GM12874 (cell line): Measurements from ENCODE around the gene SPG7.

Experiments used
- CTCF ChIP-seq: IDR thresholded peaks from 2 replicates; pipeline ENCODE4 v1.5.1; 2011; ENCODE audit warnings: low read depth, mild to moderate bottlenecking, control low read depth, low read length, moderate library complexity; ENCODE audit not compliant: insufficient read depth

Gene SPG7

DNA sequence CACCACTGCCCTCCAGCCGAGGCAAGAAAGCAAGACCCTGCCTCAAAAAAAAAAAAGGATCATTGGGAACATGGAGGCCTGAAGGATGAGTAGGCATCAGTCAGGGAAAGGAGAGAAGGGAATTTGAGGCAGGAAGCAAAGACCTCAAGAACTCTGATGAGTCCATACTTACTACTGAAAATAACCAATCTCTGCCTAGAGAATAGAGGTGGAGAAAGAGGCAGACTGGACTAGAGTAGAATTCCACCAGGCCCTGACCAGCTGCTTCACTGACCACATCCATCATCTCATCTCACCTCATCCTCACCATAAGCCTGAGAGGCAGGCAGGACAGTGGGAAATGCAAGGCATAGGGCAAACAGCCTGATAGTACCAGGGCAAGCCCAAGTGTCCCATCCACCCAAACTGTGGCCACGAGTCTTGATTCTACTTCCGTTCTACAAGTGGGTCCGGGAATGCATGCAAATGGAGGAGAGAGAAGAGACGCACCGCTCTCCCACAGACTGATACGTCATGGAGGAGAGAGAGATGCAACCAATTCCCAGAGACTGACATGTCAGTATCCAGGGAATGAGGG, 35.0 kb upstream of the SPG7 start:
- TF ChIP-seq CTCF, result no peak

DNA sequence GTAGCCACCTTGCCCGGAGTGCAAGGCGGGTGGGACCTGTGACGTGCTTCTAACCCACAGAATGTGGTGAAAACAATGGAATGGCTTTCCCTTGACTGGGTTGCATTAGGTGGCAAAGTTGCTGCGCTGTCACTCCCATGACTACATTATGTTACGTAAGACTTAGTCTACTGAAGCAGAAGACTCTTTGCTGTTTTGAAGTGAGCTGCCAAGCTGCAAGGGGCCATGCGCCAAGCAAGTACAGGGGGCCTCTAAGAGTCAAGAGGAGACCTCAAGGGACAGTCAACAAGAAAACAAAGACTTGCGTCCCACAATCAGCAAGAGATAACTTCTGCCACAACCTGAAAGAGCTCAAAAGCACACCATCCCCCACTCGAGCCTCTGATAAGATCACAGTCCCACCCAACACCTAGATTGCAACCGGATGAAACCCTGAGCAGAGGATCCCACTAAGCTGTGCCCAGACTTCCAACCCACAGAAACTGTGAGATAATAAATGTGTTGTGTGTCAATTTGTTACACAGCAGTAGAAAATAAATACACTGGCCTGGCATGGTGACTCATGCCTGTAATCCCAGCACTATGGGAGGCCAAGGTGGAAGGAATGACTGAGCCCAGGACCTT, 34.3 kb upstream of the SPG7 start:
- TF ChIP-seq CTCF, result no peak

DNA sequence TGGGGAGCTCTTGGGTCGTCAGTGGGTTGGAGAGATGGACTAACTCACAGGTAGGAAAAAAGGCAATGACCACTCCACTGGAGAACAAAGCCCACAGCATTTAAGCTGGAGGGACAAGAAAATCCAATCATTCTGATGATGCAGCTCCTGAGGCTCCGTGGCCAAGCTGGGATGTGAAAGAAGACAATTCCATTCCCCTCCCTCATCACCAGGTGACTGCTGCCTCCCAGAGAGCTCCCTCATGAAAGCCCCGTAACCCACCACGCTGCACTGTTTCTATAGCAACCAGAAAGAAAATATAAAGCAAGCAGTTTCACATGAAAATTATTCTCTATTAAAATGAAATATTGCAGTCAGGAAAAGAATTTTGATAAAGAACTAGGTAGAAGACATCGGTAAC, 33.1 kb upstream of the SPG7 start:
- no peak for TF ChIP-seq CTCF

DNA sequence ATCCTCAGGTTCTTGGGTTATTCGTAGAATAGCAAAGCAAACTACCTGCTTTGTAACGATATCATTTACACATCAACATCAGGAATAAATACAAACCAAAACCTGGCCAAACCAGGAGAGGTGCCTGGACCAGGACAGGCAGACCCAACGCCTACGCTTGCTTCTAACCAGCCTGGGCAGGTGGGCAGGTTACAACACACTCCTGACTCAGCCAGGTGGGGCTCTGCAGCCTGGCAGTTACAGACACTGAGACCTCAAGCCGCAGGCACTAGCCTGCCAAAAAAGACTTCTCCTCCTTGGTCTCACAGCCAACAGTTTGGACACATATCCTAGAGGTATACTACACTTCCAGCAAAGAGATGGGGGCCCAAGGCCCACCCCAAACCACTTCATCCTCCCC, 31.8 kb upstream of the SPG7 start:
- TF ChIP-seq CTCF, result no peak

DNA sequence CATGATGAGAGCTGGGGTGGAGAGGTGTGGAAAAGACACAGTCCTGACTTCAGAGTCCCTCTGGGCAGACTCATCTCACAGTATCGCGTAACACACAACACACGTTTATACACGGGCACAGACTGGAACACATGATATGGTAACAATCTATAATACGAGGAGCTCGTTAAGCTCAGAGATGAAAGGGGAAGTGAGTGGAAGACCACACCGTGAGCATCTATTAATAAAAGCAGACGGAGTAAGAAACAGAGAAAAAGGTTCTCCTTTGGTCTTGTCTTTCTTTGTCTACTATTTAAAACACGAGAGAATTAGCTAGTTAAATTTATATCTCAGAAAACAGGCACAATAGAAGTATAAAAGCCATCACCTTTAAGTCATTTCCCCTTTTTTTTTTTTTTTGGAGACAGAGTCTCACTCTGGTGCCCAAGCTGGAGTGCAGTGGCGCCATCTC, 31.4 kb upstream of the SPG7 start:
- TF ChIP-seq CTCF, result no peak

DNA sequence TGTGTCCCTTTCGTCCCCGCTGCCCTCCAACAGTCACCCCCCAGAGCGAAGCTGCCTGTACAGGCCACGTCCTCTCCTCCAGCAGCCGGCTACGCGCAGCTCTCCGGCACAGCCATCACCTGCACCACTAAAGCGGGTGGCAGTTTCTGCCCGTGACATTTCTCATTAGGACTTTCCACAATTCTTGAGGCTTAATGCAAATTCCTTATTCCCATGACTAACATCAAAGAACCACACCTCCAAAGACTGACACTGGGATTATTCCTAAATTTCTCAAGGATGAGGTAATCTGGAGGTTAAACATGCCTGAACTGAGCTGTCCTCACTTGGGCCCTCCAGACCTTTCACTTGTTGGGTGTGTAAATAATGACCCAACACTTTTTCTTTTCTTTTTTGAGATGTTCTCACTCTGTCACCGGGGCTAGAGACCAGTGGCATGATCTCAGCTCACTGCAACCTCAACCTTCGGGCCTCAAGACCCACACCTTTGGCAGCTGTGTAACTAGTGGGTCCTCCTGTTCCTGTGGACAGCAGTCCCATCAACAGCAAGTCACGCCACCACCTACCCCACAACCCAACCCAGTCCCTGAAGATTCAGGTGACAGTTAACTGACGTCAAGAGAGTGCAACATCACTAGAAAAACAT, 29.5 kb upstream of the SPG7 start:
- no peak for TF ChIP-seq CTCF

DNA sequence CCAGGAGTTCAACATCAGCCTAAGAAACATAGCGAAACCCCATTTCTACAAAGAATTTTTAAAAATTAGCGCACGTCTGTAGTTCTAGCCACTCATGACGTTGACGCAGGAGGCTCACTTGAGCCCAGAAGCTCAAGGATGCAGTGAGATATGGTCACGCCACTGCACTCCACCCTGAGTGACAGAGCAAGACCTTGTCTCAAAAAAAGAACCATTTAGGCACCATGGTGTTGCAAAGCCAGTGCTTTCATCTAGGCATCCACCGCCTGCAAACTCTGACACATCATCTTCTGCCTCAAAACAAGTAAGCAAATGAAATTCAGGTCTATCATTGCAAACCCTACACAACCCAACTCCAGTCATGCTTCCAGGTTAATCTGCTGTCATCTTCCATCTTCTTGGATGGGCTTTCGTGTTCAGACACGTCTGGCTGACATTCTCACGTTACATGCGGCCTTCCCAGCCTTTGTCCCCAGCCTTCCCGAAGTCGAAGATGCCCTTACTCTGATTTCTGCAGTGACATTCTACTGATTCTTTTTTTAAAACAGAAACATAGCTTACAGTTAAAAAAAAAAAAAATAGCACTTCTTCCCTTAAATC, 26.7 kb upstream of the SPG7 start:
- TF ChIP-seq CTCF, result no peak
